GM18870 (cell line): ENCODE results near the gene FBXL14.
"Not testable (repeated sequence)": the region's sequence is repeated elsewhere in the genome, so short reads cannot be mapped to it uniquely, and the experiment has no call there.

Source experiments
- ATAC-seq: cut with Tn5 transposase; IDR thresholded peaks from one replicate; pipeline ENCODE4 v1.9.1; 2021; ENCODE audit warnings: moderate library complexity; ENCODE audit not compliant: unreplicated experiment

The FBXL14 gene

DNA sequence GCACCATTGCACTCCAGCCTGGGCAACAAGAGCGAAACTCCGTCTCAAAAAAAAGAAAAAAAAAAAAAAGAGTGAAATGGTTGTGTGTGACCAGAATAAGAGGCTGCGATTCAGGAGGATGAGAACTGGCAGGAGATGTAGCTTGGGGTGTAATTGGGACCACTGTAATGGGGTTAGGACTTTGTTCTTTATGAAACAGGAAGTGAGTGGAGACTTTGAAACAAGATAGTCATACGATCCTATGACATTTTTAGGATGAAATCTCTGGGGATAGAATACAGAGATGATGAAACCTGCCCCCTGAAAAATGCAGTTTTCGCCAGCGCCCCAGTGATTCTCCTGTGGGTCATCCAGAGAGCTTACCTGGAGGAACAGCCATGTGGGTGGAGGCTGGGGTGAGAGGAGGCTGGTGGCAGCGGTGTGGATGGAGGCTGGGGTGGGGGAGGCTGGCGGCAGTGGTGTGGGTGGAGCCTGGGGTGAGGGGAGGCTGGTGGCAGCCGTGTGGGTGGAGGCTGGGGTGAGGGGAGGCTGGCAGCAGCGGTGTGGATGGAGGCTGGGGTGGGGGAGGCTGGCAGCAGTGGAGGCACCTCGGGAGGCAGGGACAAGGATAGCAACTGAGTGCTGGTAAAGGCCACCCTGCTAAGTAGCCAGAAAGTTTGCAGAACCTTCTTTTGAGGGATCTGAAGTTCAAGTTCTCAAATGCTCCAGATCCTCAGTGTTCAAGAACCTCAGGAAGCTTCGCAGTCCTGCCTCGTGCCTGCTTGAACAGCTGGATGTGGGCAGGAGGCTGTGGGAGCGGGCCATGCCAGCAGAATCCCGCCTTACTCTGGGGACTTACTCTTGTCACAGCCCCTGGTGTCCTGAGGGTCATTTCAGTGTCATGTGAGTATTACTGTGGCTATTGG is 20.2 kb downstream of the FBXL14 start:
- ATAC-seq, result no peak

DNA sequence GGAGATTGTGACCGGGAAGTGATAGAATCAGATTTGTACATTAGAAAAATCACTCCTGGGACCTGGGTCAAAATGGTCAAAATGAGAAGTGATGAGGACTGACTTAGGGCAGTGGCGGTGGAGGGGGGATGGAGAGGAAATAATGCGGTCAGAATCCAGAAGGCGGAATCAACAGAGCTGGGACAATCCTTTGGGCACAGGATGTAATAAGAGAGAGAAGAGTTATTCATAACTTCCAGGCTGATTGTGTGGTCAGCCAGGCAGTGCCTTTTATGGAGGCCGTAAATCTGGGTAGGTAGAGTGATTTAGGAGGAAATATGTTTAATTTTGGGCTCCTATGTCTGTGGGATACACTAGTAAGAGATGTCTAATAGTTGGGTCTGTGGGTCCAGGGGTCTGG is 21.6 kb downstream of the FBXL14 start:
- ATAC-seq, result no peak

DNA sequence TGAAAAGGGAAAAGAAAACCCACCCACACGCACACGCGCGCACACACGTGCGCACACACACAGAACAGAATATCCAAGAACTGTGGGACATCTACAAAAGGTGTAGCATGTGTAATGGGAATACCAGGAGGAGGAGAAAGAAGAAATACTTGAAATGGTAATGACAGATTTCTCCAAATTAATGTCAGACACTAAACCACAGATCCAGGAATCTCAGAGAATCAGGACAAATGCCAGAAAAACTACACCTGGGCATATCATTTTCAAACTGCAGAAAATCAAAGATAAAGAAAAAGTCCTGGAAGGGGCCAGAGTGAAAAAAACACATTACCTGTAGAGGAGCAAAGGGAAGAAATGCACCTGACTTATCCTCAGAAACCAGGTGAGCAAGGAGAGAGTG is 26.5 kb downstream of the FBXL14 start:
- ATAC-seq, result no peak

DNA sequence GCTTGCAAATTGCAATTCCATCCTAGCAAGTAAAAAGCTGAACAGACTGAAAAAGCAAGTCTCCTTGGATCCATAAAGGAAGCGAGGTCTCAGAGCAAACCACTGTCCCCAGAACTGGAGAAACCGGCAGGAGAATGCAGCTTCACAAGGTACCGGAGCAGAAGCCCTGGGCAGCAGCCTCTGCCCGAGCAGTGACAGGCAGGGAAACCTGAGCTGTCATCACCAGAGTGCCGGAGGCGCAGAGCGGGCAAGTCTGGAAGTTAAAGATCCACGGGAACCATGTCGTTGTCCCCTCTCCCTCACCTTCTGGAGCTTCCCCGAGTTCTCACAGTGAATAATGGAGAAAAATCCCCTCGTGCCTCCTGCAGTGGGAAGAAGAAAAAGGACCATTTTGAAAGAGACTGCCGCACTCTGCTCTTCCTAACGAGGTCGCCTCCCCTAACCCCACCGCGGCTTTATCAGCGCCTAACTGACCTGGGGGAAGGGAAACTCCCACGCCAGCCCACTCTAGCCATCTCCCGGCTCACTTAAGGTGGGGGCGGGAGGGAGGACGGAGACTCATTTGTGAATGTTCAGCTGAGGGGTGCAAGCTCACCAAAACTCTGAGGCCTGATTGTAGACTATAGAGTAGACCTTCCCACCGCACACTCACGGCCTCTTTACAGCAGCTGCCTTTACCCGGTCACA is 27.8 kb downstream of the FBXL14 start:
- ATAC-seq, result no peak

DNA sequence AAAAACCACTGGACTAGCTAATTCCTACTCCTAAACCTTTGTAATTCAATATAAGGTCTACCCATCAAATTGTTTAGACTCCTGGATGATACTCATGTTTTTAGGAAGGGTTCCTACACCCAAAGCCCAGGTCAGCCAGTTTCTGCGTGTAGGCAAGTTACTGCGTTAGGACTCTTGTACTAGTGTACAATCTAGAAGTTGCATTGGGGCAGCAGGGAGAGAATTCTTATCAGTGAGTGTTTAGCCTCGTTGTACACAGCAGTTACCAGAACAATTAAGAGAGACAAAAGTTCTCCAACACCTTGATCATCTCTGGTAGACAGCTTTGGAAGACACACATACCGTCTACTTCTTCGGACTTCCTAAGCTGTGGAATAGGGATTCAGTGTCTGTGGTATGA is 29.2 kb downstream of the FBXL14 start:
- ATAC-seq, result no peak

DNA sequence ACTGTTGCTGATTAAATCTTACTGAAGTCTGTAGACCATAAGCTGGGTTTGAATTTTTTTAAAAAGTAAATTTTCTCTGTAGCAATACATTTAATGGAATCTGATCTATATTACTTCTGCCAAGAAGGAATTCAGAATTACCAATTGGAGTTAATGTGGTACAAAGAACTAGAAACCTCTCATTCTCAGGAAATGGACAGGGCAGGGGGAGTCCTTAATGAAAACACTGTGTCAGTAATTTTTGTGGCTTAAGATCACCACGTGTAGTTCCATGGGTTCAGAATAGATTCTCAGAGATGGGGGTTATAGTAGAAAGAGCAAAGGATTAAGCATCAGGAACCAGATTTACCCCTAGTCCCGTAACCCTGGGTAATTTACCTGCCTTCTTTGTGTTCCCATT is 30.3 kb downstream of the FBXL14 start:
- ATAC-seq, result no peak

DNA sequence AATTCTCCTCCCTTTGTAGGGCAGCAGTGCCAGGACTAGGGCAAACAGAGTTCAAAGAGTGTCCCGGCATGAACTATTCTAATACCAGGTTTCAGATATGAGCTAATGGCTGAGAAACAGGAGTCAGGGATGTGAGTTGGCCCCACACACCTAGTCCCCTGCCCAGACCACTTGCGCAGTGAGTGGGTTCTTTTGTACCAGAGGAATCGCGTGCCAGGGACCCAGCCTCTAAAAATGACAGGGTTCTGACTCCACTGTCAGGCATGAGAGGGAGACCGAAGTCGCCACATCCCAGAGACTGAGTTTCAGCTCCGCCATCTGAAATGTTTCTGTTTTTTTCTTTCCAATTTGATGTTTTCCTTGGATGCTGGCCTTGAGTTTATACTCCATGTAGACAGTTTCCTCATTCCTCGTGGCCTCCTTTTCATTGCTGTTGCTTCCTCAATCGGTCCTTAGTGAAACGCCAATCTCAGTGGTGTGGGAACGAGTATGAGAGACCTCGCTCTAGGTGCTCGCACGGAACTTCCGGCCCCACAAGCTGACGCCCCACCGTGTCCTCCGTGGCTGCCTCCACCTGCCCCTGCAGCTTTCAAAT is 31.5 kb downstream of the FBXL14 start:
- no peak for ATAC-seq

DNA sequence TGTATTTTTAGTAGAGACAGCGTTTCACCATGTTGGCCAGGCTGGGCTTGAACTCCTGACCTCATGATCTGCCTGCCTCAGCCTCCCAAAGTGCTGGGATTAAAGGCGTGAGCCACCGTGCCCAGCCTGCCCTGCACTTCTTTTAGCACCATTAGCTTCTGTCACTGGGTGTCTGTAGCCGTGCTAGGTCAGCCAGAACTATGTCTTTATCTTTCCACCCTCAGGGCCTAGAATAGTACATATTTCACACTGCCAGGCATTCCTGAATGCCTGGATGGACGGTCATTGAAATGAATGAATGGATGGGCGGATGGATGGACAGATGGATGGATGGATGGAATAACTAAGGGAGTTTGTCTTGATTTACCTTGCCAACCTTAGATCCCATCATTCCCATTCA is 33.7 kb downstream of the FBXL14 start:
- no peak for ATAC-seq

DNA sequence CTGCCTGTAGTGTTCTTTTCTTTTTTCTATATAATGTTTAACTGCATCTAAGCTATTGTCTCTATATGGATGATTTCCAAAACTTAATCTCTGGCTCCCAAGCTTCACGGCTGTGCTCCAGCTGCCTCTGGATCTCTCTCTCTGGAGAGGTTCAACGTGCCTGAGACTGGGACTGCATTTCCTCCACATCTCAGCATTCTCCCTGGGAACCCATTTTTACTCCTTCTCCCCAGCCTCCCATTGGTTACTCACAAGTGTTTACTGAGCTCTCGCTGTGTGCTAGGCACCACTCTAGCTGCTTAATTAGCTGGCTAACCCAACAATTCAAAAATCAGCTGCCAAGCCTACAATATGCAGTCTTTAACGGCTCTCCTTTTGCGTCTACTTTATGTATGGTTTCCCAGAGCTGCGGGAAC is 34.7 kb downstream of the FBXL14 start:
- ATAC-seq, result no peak

DNA sequence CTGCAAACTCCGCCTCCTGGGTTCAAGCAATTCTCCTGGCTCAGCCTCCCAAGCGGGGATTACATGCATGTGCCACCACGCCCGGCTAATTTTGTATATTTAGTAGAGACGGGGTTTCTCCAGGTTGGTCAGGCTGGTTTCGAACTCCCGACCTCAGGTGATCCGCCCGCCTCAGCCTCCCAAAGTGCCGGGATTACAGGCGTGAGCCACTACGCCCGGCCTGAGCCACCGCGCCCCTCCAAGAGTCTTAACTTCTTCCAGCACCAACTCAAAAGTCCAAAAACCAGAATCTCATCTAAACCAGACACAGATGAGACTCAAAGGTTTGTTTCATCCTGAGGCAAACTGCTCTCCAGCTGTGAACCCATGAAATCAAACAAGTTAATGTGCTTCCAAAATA is 36.3 kb downstream of the FBXL14 start:
- not testable (repeated sequence) for ATAC-seq

DNA sequence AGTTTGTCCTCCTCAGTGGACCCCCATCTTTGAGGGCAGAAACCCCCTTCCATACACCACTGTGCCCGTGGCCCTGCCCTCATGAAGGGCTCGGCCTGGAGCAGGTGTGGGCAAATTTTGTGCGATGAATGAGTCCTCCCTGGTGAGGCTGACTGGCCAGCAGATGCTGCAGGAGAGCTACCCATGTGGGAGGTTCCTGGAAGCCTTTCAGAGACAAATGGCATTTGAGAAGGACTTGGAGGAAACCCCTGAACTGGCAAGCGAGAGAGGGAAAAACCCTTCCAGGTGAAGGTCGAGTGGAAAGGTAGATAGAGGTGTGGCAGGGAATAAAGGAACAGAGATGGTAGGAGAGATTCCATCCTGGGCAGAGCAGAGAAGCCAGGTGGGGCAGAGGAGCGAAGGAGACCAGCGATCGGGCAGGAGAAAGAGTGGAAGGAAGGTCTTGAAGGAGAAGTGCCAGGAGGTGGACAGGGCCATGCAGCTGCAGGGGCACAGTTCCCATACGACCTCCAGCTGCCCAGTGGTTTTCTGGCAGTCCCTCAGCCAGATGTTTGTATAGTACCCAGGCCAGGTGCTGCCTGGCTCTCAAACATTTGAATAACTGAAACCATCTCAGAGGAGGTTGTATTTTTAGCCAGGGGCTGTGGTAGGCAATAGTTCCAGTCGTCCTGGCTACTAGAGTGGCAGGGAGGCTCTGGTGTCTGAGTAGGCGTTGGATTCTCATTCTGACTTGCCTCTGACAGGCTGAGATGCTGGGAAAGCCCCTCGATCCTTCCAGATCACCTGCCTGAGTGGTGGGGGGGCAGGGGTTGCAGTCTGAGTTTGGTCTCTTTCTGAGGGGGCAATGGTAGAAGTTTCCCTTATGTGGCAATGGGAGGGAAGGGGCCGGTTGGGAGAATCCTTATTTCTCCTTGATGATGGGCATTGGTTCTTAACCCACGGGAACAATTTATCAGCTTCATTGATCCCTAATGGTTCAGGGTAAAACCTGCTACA is 40.1 kb downstream of the FBXL14 start:
- ATAC-seq, result peak; percentile 94

DNA sequence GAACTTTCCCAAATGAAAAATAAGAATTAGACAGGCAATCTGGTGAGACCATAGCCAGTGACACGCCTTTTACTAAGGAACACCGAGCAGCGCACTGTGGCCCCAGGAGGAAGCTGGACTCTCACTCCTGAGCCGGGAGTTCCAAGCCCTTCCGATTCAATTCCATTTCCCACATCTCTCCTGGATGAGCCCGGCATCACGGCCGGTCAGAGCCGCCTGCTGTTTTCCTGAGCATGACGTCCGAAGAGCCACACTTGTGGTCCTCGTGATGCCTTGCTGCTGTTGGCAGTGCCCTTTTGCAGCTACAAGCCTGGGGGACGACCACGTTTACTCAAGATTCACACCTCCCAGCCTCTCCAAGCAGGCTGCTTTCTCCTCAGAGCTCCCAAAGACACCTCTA is 40.8 kb downstream of the FBXL14 start:
- ATAC-seq, result no peak

DNA sequence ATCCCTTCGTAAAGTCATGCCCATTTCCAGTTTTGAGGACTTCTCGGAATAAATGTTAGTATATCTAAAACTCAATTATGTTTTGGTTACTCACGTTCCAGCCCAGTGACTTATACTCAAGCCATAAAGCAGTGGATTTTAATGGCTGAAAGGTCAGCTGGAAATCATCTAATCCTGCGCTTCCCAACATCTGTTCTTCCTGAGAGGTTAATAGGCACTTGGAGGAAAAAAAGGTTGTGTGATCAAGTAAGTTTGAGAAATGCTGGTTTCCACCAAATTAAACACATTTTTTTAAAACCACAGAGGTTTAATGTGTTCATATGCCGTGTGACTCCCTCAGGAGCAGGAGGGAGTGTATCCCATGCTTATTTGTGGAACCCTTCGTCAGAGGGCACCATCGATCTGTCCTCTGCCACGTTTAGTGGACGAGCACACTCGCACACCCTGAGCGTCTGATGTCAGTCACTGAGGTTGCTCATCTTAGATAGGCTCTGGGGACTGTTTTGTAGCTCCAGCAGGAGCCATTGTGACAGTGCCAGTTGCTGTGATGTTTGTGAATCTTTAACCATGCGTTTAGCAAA is 41.4 kb downstream of the FBXL14 start:
- ATAC-seq, result no peak

DNA sequence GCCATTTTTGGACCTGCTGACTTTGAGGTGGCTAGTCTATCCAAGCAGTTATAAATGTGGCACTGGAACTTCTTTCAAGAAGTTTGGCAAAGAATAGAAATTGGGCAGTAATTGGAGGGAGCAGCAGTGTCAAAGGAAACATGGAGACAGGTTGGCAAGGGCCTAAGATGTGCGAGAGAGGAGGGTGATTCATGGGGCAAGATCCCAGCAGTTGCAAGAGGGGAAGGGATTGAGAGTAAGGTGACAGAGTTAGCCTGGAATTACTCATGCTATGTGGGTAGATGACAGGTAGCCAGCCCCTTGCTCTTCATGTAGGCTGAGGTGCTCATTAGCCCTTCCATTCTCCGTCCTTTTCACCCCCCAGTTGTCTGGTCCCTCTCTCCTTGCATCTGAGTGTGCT is 42.2 kb downstream of the FBXL14 start:
- ATAC-seq, result no peak

DNA sequence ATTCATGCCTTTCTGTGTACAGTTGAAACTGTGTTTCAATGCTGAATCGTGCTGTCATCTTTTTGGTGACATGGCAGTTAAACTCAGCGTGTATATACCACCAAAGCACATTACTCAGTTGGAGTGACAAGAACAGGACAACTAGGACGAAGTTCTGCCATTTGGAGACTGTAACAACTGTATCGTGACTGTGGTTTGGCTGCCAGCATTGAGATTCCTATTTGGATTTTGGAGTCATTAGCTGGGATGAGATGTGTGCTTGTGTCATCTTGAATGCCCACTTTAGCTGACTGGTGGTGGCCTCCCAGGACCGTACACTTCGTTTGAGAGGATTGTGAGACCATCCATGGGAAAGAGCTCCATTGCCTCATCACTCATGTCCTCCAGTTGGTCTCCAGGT is 42.9 kb downstream of the FBXL14 start:
- ATAC-seq, result no peak

DNA sequence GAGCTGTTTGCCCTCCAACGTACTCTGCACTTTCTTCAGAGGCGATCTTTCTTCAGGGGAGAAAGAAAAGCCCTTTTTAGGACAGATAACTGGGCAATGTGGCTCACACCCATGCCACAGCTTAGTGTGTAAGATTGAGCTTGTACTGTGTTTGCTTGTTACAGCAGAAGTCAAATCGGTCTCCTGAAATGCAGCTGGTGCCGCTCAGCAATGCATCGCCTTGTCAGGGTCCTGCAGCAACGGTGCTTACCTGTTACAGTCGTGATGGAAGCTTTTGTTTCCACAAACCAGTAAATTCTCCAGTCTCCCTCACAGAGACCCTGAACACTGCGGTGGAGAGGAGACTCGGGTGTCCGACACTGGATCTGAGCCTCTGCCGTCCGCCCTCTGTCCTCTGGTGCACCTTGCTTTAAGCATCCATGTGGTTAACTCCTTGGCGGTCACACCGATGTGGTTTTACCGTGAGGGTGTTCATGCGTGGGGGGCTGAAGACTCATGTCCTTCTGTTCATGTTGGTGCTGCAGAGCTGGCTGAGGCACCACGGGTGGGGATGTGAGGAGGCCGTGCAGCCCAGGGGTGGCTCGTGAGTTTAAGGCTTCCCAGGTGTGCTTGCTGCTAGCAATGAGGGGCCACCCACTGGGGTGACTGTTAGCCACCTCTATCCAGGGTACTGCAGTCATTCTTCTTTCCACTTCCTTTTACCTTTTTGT is 47.3 kb downstream of the FBXL14 start:
- ATAC-seq, result no peak

DNA sequence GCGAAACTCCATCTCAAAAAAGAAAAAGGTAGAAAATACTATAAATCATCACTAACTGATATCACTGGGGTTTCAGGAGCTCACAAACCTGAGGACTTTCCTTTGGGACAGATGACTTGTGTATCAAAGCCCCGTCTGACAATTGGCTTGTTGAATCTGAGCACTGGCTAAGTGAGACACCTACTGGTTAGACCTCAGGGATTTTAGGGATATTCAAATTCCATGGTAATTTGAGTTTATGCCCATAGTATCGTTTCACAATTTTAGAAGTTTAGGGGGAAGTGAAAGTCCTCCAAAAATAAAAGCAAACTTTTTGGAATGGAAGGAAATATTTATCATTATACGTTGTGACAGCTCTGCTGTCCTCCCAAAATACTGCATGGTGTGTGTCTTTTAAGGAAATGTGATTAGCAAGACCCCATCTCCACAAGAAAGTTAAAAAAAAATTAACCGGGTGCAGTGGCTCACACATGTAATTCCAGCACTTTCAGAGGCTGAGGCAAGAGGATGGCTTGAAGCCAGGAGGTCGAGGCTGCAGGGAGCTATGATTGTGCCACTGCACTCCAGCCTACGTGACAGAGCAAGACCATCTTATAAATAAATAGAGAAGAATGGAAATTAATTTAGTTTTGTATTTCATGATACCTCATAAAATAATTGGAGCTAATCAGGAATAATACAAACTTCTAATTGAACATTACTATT is 49.2 kb downstream of the FBXL14 start:
- ATAC-seq, result no peak

DNA sequence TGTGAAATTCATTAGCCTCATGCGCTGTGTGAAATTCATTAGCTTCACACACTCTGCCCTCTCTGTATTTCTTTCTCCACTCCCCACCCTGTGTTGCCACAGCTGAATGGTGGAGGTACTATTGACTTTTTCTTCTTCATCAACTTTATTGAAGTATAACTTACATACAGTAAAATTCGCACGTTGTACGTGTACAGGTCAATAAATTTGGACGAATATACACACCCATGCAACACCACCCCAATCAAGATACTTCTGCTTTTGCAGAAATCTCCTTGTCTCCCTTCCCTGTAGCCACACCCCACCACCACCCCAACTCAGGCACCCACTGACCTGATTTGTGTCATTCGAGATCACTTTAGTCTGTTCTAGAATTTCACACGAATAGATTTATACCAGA is 51.8 kb downstream of the FBXL14 start:
- ATAC-seq, result no peak

DNA sequence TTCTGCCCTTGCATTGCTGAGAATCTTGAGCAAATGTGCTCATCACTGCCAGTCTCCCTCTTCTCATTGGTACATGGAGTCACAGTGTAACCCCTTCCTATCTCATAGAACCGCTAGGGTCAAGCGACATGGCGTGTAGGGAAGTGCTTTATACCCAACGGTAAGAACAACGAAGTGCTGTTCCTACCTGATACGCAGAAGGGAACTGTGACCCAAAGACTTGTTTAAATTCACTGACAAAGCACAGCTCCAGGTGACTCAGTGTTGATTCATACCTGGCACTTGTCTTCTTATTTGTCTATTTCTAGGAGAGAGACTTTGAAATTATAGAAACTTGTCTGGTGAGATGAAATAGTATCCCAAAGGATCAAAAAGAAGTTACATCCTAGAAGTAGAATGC is 53.7 kb downstream of the FBXL14 start:
- ATAC-seq, result no peak
